ENCODE results near the gene STK39. TPM values are rescaled to one million over a fixed set of nuclear protein-coding genes. Genes with fewer than 3 reads are reported as not detected.

The STK39 gene
- total RNA-seq, 1 donor from 2014 or later = 63.7 TPM

DNA sequence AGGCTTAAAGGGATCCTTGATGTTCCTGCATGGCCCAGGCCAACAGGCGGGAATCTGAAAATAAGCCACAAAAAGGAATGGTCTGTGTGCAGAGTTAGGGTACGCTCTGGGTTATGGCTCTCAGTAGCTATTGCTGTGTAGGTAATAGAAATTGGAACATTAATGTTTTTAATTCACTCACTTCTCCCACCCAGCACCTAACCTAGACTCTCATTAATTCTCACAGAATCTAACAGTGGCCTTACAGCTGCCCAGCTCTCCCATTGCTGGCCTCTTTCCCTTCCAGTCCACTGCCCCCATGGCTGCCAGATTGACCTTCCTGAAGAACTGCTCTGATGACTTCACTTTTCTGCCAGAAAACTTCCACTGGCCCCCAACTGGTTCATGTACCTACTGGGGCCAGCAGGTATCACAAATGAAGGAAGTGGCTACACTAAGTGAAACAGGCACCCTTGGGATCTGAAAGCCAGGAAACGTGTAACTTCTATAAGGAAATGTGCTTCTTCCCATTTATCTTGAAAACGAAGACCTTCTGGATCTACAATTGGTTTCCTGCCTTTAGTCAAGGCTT lies 315.2 kb downstream of the STK39 start:
- DNase-seq (ENCODE audit: low spot score) = no peak

DNA sequence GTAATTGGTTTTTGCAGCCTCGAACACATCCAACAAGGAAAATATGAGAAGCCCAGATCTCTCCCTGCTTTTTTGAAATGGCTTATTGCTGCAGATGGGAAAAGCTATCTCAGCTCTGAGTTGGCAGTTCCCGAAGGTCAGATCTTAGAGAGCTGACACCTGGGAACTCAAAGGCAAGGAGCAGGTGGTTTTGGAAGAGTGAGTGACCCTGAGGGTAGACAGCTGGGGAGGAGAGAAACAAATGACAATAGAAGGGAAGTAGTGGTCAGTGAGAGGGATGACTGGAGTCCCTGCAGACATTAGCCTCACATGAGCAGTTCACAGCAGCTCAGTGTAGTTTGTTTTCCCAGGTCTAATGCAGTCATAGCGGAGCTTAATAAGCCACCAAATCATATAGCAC lies 317.9 kb downstream of the STK39 start:
- DNase-seq (ENCODE audit: low spot score) = no peak

DNA sequence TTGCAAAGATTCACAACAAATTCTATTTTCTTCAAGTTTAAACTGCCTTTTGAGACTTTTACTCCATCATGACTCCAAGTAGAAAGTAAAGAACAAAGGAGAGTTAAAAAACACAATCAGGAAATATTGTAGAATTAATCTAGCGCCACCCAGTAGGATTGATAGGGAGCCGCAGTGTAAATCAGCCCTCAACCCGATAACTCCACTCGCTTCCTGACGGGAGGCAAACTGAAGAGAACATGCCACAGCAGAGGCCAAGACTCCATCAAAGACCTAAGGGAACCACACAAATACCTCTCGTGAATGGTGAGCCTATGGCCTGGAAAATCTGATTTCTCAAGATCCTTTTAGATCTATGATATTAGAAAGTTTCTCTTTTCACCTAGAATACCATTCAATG lies 319.0 kb downstream of the STK39 start:
- DNase-seq (ENCODE audit: low spot score) = no peak

DNA sequence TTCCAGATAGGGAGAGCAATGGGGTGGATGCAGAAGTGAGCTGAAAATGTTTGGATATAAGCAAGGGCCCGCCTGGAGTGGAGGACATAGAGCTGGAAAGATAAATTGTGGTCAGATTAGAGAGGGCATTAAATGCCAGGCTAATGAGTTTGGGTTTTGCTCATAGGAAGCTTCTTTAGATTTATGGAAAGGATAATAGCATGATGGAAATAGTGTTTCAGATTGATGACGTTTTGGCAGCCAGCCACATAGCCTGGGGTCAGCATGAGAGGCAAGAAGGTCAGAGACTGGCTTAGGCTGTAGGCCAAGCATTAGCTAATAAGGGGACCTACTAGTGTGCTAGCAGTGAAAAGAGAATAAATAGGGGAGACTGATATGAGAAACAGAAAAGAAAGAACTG lies 321.6 kb downstream of the STK39 start:
- DNase-seq (ENCODE audit: low spot score) = no peak

DNA sequence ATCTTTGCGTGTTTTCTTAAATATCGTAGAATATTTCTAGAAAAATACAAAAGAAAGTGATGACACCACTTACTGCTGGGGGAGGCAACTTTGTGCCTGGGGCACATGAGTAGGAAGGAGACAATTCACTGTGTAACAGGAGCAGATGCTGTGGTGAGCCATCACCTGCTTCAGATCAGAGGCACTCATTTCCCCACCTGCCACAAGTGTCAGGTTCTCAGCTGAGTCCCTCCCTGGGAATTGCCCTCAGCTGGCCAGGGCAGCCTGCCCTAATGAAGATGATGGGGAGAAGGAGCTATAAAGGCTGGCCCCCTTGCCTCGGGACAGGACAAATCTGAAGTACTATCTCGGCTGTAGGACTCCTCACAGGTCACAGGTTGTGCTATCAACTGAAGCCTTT lies 322.8 kb downstream of the STK39 start:
- no peak for DNase-seq (ENCODE audit: low spot score)

DNA sequence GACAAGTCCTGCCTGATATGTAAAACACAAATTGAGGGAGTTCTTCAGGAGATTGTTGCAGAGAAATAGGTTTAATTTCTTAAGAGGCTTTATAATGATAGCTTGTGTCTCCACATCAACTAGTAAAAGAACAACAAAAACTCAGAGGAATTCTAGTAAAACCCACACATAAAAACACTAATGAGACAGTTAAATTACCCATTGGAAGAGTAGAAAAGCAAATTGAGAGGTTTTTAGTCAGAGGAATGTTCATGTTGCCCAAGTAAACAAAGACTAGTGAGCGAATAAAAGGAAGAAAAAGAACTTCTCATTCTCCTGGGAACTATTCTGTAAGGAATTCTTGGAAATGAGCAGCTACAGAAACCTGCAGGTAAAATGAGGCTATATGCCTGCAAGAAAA lies 330.6 kb downstream of the STK39 start:
- no peak for DNase-seq (ENCODE audit: low spot score)

DNA sequence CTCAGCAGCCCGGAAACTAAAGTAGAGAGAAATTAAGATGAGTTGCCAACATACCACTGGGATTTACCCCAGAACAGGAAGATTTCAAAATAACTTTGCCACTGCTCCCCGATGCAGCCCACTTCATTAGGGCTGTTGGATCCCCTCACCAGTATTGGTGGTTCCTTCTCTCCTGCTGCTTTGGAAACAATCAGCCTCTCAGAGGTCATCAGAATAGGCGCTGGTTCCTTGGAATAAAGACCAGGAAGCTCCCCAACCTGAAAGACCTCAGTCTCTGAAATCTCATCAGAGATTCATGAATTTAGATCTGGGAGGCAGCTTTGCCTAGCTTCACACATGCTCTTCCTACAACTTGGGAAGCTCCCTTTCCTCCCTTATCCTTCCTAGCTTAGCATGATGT lies 332.4 kb downstream of the STK39 start:
- no peak for DNase-seq (ENCODE audit: low spot score)

DNA sequence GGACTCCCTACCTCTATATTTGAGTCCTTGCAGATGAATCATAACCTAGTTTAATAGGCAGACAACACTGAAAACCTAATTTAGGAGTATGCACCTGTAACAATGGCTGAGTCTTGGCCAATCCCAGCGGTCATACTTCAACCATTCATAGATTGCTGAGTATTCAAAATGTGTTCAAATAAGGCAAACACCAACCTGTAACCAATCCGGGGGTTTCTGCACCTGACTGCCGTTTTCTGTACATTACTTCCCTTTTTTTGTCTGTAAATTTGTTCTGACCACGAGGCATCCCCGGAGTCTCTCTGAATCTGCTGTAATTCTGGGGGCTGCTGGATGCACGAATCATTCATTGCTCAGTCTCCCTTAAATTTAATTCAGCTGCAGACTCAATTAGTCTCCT lies 338.6 kb downstream of the STK39 start:
- no peak for DNase-seq (ENCODE audit: low spot score)

DNA sequence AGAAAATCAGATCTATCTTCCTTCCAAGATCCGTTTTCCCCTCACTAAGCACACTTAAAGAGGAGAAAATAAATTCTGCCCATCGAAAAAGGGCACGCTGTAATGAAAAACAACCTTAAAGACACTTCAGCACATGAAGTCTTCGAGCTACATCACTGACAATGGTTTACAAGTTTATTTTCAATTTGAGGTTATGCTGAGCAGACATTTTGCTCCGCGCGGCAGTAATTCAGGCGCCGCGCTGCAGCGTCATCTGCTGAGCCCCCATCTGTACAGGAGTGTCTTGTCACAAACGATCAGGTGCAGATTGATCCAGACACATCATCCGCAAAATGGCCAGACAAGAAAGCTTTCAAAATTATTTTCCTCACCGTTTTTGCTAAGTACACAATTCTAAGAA lies 341.7 kb downstream of the STK39 start:
- no peak for DNase-seq (ENCODE audit: low spot score)

Other genes with a start within 250 kb of the STK39 start
- 29.3 TPM for gene CERS6, start 208.7 kb upstream of the STK39 start, total RNA-seq

All from ureter (tissue), 1 donor.